ENCODE measurements around the gene TNNC1.

GRCh38 chr3:52447512-52448355 is 6.1 kb downstream of the TNNC1 start:
- TF ChIP-seq POU2F2 (IDR thresholded peaks at IDR 0.05; ENCODE audit: low read depth, low read length) = no peak
- no peak for TF ChIP-seq POLR2A (IDR thresholded peaks at IDR 0.05; ENCODE audit: low read depth, low read length)
- no peak for TF ChIP-seq POLR2AphosphoS5 (IDR thresholded peaks at IDR 0.05; ENCODE audit: low read depth, low read length)
